Mononuclear cell (primary cell): Measurements from ENCODE around the gene NCF2. TPM values are rescaled to one million over a fixed set of nuclear protein-coding genes. Genes with fewer than 3 reads are reported as not detected.

ENCODE experiments used
- H3K27me3 ChIP-seq: 2 replicates; pipeline ENCODE4 v1.6.0; 2011; ENCODE audit warnings: low read length, control low read depth; ENCODE audit not compliant: insufficient read depth
- H3K4me1 ChIP-seq: 2 replicates; pipeline ENCODE4 v1.5.1; 2011; ENCODE audit warnings: mild to moderate bottlenecking, low read length, control low read depth; ENCODE audit not compliant: insufficient read depth
- H3K4me3 ChIP-seq: 2 replicates; pipeline ENCODE4 v1.5.1; 2011; ENCODE audit warnings: mild to moderate bottlenecking, low read length, moderate library complexity
- H3K9me3 ChIP-seq: 2 replicates; pipeline ENCODE4 v1.5.1; 2011; ENCODE audit warnings: low read depth, mild to moderate bottlenecking, control low read depth, low read length
- total RNA-seq: library from RNA; depleted of rRNA; stranded (reverse); fragments of >200 nt; gene quantifications from one replicate; pipeline ENCODE4 v1.2.3, GENCODE V29; 2012

Gene NCF2
- total RNA-seq, 1 donor, result 184 TPM

DNA sequence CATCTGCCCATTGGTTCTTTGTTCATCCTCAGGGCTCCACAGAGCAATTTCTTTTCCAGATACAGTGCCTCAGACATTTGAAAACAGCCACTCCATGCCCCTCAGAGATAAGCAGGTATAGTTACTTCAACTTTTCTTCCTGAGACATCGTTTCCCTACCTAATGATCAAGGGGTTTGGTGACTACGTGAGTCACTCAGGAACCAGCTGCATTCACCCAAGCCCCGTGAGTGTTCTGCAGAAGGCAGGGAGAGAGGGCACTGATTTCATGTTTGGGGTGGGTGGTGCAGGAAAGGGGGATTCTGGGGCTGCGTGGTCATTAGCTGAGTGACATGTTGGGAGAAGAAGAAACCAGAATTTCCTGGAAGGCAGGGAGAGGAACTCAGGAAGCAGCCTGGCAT, 25.0 kb downstream of the NCF2 start:
- no peaks in the 10 kb centered on the region for H3K9me3 ChIP-seq
- H3K4me3 ChIP-seq, result no peak overlapping the region
- peaks cover 41% of the 10 kb centered on the region for H3K4me1 ChIP-seq
- H3K27me3 ChIP-seq, result no peaks in the 10 kb centered on the region

DNA sequence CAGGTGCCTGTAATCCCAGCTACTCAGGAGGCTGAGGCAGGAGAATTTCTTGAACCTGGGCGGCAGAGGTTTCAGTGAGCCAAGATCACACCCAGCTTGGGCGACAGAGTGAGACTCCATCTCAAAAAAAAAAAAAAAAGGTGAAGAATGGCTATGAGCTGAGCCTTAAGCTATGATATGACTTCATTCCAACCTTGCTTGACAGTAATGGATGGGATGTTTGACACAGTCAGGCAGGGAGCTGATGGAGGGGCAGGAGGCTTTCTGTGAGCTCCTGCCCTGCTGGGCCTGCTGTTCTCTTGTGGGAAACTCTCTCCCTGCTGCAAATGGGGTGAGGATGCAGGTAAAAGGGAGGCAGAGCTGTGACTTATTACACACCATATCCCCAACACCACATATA, 27.6 kb downstream of the NCF2 start:
- H3K4me3 ChIP-seq, result no peak overlapping the region
- H3K9me3 ChIP-seq, result no peaks in the 10 kb centered on the region
- H3K4me1 ChIP-seq, result peaks cover 15% of the 10 kb centered on the region
- no peaks in the 10 kb centered on the region for H3K27me3 ChIP-seq

DNA sequence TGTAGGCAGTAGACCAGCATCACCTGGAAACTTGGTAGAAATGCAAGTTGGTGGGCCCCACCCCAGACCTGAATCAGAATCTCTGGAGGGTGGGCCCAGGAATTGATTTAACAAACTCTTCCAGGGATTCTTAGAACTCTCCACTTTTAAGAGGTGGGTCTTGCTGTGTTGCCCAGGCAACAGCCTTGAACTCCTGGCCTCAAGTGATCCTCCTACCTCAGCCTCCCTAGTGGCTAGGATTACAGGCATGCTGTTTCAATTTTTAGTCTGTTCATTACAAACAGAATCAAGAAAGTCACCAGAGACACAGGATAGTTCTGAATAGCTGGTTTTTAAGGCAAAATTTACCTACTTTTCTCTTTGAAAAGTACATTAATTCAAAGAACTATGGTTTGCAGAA, 31.2 kb downstream of the NCF2 start:
- Histone ChIP-seq H3K4me1 (no peaks in the 10 kb centered on the region), H3K9me3 (no peaks in the 10 kb centered on the region), H3K4me3 (no peak overlapping the region), H3K27me3 (no peaks in the 10 kb centered on the region)

DNA sequence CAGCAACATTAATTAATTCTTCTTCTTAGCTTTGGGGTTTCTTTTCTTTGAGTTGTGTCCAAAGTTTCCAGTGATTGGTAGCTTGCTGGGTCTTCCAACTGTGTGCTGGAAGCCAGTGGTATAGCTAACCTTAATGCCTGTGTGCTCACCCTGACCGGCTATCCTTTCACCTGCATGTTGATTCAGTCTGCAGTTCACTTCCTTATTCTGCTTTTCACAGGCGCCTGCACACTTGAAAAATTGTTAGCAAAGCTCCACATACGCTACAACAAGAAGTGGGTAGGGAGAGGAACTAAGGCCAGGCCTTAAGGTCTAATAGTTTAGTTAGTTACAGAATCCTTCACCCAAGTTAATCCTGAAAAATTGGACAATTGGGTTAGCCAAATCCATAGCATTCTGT, 35.7 kb downstream of the NCF2 start:
- H3K4me3 ChIP-seq, result no peak overlapping the region
- no peaks in the 10 kb centered on the region for H3K27me3 ChIP-seq
- no peaks in the 10 kb centered on the region for H3K4me1 ChIP-seq
- H3K9me3 ChIP-seq, result no peaks in the 10 kb centered on the region

DNA sequence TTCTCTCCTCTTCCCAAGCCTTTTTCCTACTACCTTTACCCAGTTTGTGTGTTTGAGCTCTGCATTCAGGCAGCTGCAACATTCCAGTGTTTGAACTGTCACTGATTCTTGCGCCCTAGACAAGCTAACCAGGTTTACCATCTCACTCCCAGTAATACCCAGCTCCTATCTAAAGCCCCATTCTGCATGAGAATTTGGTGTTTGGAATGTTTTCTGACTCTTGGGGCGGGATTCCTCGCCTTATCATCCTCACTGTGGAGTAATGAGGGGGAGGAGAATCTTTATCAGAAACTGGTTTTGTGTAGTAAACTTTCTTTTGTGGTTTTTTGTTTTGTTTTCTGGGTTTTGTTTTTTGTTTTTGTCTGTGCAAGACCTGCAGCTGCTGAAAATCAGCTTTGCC, 36.5 kb downstream of the NCF2 start:
- no peaks in the 10 kb centered on the region for H3K27me3 ChIP-seq
- no peak overlapping the region for H3K4me3 ChIP-seq

DNA sequence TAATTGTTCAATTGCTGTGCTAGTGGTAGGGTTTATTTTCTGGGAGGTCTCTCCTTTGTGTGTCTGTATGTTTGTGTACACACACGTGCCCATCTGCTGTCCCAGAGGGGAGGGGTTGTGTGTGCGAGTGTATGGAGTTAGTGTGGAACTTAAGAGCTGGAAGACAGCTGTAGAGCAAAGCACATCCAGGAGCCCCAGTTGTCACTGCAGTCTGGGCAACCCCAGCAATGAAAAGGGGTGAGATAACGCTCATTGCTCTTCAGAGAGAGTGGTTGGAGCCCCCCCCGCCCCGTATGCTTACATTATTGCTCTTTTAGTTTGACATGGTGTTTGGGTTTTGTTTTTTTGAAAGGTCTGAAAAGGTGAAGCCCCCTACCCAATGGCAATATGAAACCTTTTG, 36.9 kb downstream of the NCF2 start:
- Histone ChIP-seq H3K4me3 (no peak overlapping the region), H3K4me1 (no peaks in the 10 kb centered on the region), H3K27me3 (no peaks in the 10 kb centered on the region), H3K9me3 (no peaks in the 10 kb centered on the region)

More for the DNA sequence above, 36.5 kb downstream of the NCF2 start:
- no peaks in the 10 kb centered on the region for H3K4me1 ChIP-seq
- H3K9me3 ChIP-seq, result no peaks in the 10 kb centered on the region

DNA sequence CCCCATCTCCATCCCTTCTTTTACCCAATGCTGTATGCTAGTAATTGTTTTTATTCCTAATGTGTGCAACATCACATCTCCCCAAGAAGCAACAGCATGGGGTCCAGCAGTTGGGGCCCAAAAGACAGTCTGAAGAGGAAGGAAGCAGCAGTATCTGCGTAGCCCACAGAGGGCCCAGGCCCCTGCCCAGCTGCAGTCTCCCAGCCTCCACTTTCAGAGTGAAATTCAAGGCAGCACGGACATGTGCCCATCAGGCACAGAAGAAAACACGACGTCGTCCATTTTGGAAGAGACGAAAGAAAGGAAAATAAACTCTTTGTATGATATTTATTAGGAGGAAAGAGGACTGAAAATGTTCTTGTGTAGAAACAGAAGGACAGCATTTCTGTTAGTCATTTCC, 37.4 kb downstream of the NCF2 start:
- H3K4me3 ChIP-seq, result no peak overlapping the region
- no peaks in the 10 kb centered on the region for H3K27me3 ChIP-seq
- peaks cover 4% of the 10 kb centered on the region for H3K4me1 ChIP-seq
- no peaks in the 10 kb centered on the region for H3K9me3 ChIP-seq

DNA sequence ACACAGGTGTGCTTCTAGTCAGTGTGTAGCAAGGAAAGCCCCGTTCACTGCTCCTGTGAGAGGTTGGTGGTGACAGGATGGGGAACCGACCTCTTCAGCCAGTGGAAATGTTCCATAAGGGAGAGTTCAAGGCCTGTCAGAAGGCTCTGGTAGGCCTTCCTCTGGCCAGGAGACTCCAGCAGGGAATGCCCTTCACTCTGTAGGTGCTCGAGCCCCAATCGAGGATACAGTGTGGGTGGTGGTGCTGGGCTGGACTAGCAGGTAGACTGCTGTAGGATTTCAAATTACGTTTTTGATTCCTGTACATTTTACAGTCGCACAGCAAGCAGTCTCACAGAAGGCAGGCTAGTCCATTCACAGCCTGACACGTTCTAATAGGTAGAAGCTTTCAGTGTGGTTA, 37.8 kb downstream of the NCF2 start:
- peaks cover 4% of the 10 kb centered on the region for H3K4me1 ChIP-seq

DNA sequence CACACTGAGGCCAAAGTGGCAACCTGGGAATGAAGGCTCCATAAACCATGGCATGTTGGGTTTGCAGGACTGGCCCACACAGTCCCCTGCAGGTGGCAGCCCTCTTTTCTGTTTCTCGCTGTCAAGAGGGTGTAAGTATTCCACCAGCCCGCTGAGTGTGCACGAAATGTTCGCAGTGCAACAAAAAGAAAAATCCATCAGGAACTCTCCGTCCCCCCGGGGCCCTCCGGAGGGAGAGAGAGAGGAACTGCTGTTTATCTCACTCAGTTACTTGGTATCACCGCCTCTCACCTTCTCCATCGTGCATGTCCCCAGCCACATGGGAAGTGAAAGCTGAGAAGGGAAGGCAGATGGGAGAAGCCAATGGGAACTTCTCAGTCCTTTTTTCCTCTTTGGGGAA, 38.3 kb downstream of the NCF2 start:
- Histone ChIP-seq H3K4me3 (no peak overlapping the region), H3K4me1 (peaks cover 4% of the 10 kb centered on the region), H3K27me3 (no peaks in the 10 kb centered on the region), H3K9me3 (no peaks in the 10 kb centered on the region)

More for the DNA sequence above, 37.8 kb downstream of the NCF2 start:
- H3K27me3 ChIP-seq, result no peaks in the 10 kb centered on the region
- no peaks in the 10 kb centered on the region for H3K9me3 ChIP-seq
- H3K4me3 ChIP-seq, result no peak overlapping the region

DNA sequence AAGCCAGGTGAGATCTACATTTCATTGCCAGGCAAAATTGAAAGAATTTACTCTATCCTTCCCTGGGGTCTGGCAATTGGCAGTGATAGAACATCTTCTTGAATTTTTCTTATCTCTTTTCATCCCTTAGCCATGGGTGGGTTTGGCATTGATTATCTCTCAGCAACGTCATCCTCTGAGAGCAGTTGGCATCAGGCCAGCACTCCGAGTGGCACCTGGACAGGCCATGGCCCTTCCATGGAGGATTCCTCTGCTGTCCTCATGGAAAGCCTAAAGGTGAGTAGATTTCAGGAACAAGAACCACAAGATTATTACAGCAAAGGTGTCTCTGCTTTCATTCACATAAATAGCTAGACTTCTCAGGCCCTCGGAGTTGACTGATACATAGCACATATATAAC, 39.3 kb downstream of the NCF2 start:
- Histone ChIP-seq H3K4me1 (peaks cover 4% of the 10 kb centered on the region), H3K9me3 (no peaks in the 10 kb centered on the region), H3K27me3 (no peaks in the 10 kb centered on the region), H3K4me3 (no peak overlapping the region)

DNA sequence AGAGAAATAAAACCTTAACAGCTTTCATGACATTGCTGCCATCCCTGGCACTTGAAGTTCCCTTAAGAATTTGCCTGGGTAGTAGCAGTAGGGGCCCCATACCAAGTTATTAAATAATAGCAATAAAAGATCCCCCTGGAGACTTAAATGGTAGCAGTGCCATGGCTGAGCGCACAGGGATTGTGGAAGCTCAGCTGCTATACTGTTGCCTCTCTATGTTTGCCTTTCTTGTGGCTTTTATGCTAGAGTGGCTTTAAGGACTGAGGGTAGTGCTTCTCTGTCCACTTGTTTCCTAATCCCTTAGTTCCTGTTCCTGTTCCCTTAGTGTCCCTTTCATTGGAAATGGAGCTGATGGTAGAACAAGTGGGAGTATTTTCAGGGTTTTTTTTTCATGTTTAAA, 42.1 kb downstream of the NCF2 start:
- Histone ChIP-seq H3K4me3 (no peak overlapping the region), H3K9me3 (no peaks in the 10 kb centered on the region), H3K4me1 (peaks cover 4% of the 10 kb centered on the region), H3K27me3 (no peaks in the 10 kb centered on the region)

DNA sequence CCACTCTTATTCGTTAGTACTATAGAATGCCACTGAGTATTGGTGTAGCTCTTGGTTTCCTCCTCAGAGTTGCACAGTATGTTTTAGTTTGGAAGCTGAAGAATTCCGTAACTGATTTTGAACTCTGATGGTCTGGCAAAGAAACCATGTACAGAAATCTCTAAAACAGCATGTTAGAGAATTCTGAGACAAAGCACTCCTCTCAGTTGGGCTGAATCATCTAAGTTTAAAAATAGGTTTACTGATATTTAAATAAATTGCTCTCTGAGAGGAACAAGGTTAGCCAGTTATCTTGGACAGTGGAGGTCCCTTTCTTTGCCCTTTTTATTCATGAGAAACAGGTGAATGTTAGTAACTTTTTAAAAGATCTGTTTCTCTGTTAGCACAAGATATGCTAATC, 43.8 kb downstream of the NCF2 start:
- no peak overlapping the region for H3K4me3 ChIP-seq
- H3K4me1 ChIP-seq, result peaks cover 4% of the 10 kb centered on the region
- no peaks in the 10 kb centered on the region for H3K9me3 ChIP-seq

DNA sequence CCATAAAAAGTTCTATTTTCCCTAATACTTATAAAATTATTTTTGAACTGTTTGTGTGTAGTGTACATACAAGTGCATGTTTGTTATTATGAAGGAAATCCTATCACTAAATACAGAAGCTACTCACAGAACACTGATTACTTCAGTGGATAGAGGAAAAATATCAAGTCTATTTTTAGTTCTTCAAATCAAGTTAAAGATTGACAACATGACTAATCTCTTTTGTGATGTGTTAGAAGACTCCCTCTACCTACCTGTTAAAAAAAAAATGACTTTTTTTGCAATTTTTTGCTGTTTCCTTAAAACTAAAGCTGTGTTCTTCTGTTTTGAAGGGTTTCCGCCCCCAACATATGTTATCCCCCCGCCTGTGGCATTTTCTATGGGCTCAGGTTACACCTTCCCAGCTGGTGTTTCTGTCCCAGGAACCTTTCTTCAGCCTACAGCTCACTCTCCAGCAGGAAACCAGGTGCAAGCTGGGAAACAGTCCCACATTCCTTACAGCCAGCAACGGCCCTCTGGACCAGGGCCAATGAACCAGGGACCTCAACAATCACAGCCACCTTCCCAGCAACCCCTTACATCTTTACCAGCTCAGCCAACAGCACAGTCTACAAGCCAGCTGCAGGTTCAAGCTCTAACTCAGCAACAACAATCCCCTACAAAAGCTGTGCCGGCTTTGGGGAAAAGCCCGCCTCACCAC, 45.5 kb downstream of the NCF2 start:
- no peak overlapping the region for H3K4me3 ChIP-seq
- H3K4me1 ChIP-seq, result peaks cover 4% of the 10 kb centered on the region
- H3K9me3 ChIP-seq, result no peaks in the 10 kb centered on the region
- no peaks in the 10 kb centered on the region for H3K27me3 ChIP-seq

More for the DNA sequence above, 43.8 kb downstream of the NCF2 start:
- H3K27me3 ChIP-seq, result no peaks in the 10 kb centered on the region

DNA sequence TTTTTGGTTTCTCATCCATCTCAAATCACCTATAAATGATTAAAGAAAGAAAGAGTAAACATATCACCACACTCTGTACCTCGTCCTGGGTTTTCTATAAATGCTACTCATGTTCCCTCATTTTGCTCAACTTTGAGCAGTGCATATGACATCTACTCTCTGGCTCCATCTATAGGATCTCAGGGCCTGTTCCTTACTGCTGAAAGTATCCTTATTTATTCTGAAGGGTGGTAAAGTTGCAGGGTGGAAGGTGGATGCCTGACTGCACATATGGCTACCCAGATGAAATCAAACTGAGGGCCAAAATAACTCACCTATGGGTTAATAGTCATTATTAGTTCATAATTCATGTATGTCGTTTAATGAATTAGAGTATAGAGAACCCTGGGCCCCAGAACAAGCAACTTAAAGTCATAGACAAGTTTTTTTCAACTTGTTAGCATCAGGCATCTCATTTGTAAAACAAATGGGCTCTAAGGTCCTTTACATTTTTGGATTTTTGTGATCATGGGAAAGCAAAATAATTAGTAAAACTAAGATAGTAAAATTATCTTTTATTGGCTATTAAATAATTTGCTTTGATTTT, 46.5 kb downstream of the NCF2 start:
- H3K9me3 ChIP-seq, result no peaks in the 10 kb centered on the region
- H3K4me1 ChIP-seq, result peaks cover 4% of the 10 kb centered on the region
- H3K27me3 ChIP-seq, result no peaks in the 10 kb centered on the region
- H3K4me3 ChIP-seq, result no peak overlapping the region

DNA sequence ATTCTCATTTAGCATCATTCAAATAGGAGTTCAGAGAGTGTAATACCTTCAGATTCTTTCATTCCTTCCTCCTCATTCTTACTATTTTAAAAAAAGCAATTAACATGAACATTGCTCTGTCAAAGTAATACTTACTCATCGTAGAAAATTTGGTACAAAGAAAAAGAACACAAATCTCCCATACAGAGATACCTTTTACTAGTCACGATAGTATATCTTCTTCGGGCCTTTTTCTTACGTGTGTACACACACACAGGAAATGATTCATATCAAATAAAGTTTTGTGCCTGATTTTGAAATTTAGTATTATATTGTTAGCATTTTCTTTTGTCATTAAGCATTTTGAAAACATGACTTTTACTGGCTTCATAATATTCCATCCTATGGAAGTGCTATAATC, 52.9 kb downstream of the NCF2 start:
- no peaks in the 10 kb centered on the region for H3K4me1 ChIP-seq
- H3K27me3 ChIP-seq, result no peaks in the 10 kb centered on the region
- H3K4me3 ChIP-seq, result no peak overlapping the region
- no peaks in the 10 kb centered on the region for H3K9me3 ChIP-seq

DNA sequence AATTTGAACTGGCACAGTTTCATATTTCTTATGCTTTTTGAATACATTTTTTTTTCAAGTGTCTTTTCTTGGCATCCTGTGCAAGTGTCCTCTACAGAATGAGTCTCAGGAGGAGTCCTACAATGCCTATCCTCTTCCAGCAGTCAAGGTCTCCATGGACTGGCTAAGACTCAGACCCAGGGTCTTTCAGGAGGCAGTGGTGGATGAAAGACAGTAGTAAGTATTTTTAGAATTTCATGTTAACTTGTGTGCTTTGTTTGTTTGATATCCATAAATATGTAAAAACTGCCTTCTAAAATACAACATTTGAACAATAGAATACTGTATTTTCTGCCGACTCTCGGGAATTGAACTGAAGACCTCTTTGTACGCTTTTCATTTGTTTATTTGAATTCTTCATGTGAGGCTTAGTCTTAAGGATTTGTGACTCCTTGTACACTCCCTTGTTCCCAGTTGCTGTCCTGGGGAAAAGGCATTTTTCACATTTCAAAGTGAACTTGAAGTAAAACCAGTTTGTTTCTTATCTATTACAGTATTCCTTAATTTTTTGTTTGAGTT, 56.6 kb downstream of the NCF2 start:
- H3K9me3 ChIP-seq, result no peaks in the 10 kb centered on the region

More for the DNA sequence above, 56.6 kb downstream of the NCF2 start:
- H3K4me1 ChIP-seq, result no peaks in the 10 kb centered on the region
- no peaks in the 10 kb centered on the region for H3K27me3 ChIP-seq
- H3K4me3 ChIP-seq, result no peak overlapping the region
